ENCODE data around the gene TMX3. TPM values are rescaled to one million over a fixed set of nuclear protein-coding genes. Genes with fewer than 3 reads are reported as not detected.

TMX3 gene
- total RNA-seq, 1 donor from 2014 or later = 40.9 TPM

DNA sequence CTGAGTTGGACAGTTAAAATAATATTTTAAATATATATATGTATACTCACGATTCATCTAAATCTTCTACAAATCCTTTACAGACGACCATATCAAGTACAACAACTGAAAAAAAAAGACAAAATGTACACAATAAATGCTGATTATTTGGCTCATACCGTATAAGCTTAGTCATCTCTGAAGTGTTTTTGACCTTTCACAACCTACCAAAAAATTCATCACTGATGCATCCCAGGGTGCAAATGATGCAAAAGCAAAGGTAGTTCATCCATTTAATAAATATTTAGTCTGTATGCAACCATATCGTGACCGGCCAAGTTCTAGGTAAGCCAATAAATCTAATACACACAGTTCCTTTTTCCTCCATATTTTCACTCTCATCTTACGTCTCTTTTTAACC lies 1.1 kb downstream of the TMX3 start:
- Mint-ChIP-seq H3K9me3 (ENCODE audit: low read depth) (no peaks in the 10 kb centered on the region), H3K27me3 (no peaks in the 10 kb centered on the region), H3K4me3 (ENCODE audit: low read depth) (peak overlapping the region; percentile 90), H3K27ac (peak overlapping the region; percentile 84), H3K4me1 (ENCODE audit: low read depth) (peaks cover 15% of the 10 kb centered on the region), H3K36me3 (ENCODE audit: insufficient read depth) (peaks cover 5% of the 10 kb centered on the region)
- TF ChIP-seq, protein P1, sequence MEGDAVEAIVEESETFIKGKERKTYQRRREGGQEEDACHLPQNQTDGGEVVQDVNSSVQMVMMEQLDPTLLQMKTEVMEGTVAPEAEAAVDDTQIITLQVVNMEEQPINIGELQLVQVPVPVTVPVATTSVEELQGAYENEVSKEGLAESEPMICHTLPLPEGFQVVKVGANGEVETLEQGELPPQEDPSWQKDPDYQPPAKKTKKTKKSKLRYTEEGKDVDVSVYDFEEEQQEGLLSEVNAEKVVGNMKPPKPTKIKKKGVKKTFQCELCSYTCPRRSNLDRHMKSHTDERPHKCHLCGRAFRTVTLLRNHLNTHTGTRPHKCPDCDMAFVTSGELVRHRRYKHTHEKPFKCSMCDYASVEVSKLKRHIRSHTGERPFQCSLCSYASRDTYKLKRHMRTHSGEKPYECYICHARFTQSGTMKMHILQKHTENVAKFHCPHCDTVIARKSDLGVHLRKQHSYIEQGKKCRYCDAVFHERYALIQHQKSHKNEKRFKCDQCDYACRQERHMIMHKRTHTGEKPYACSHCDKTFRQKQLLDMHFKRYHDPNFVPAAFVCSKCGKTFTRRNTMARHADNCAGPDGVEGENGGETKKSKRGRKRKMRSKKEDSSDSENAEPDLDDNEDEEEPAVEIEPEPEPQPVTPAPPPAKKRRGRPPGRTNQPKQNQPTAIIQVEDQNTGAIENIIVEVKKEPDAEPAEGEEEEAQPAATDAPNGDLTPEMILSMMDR (IDR thresholded peaks at IDR 0.05; ENCODE audit: unreplicated experiment) = no peak
- DNase-seq (ENCODE audit: low spot score, unreplicated experiment) = no peak

DNA sequence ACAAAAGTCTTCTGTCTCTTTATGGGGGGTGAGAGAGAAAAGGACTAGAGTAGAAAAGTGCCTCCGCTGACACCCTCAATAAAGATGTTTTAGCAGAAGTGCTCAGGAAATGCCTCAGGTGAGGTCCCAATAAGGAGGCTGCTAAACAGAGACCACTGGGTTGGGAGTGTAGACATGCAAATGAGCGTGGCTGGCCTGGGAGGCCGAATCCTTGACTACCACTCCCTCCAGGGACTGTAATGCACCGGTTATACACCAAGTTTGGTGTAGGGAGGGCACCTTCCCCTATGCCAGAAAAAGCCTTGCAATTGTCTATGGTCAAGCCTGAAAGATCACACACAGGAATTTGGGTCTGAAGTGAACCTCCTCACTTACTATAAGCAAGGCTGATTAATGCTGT lies 1.8 kb downstream of the TMX3 start:
- H3K36me3 Mint-ChIP-seq (ENCODE audit: insufficient read depth) = peaks cover 9% of the 10 kb centered on the region

DNA sequence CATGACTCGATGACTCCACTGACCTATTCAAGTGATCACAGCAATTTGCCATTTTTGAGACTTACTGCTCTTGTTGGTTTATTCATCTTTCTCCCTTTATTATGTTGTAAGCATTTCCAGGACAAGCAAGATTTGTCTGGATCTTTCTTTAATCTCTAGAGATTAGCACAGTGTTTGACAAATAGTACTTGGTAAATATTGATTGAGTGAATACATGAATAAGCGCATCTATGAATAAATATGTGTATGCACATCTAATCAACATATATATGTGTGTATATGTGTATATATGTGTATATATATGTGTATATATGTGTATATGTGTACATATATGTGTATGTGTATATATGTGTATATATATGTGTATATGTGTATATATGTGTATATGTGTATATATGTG lies 7.3 kb downstream of the TMX3 start:
- no peak for DNase-seq (ENCODE audit: low spot score, unreplicated experiment)
- H3K36me3 Mint-ChIP-seq (ENCODE audit: insufficient read depth) = peaks cover 31% of the 10 kb centered on the region
- peaks cover 7% of the 10 kb centered on the region for H3K4me1 Mint-ChIP-seq (ENCODE audit: low read depth)
- H3K27ac Mint-ChIP-seq = no peak overlapping the region
- H3K4me3 Mint-ChIP-seq (ENCODE audit: low read depth) = no peak overlapping the region
- H3K9me3 Mint-ChIP-seq (ENCODE audit: low read depth) = no peaks in the 10 kb centered on the region
- TF ChIP-seq, protein P1 (IDR thresholded peaks at IDR 0.05; ENCODE audit: unreplicated experiment) = no peak
- H3K27me3 Mint-ChIP-seq = no peaks in the 10 kb centered on the region

More for the DNA sequence above, 1.8 kb downstream of the TMX3 start:
- TF ChIP-seq, protein P1 (IDR thresholded peaks at IDR 0.05; ENCODE audit: unreplicated experiment) = no peak
- Mint-ChIP-seq H3K27ac (no peak overlapping the region), H3K4me3 (ENCODE audit: low read depth) (peak overlapping the region; percentile 64), H3K27me3 (no peaks in the 10 kb centered on the region), H3K4me1 (ENCODE audit: low read depth) (peaks cover 15% of the 10 kb centered on the region), H3K9me3 (ENCODE audit: low read depth) (no peaks in the 10 kb centered on the region)
- no peak for DNase-seq (ENCODE audit: low spot score, unreplicated experiment)

DNA sequence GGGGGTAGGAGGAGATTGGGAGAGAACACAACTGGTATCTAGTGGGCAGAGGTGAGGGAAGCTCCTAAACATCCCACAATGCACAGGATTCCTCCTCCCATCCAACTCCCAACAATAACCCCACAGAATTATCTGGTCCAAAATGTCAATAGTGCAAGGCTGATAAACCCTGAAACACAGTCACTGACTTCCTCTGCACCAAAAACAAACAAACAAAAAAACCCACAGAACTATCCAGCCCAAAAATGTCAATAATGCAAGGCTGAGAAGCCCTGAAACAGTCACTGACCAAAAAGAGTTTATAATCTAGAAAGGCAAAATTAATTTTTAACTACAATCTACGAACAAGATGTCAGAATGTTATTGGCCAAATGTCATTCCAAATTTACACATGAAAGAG lies 9.8 kb downstream of the TMX3 start:
- Mint-ChIP-seq H3K36me3 (ENCODE audit: insufficient read depth) (peaks cover 32% of the 10 kb centered on the region), H3K27me3 (no peaks in the 10 kb centered on the region), H3K4me3 (ENCODE audit: low read depth) (no peak overlapping the region), H3K27ac (peak overlapping the region; percentile 22), H3K4me1 (ENCODE audit: low read depth) (peaks cover 7% of the 10 kb centered on the region), H3K9me3 (ENCODE audit: low read depth) (no peaks in the 10 kb centered on the region)
- TF ChIP-seq, protein P1 (IDR thresholded peaks at IDR 0.05; ENCODE audit: unreplicated experiment) = no peak
- DNase-seq (ENCODE audit: low spot score, unreplicated experiment) = no peak

DNA sequence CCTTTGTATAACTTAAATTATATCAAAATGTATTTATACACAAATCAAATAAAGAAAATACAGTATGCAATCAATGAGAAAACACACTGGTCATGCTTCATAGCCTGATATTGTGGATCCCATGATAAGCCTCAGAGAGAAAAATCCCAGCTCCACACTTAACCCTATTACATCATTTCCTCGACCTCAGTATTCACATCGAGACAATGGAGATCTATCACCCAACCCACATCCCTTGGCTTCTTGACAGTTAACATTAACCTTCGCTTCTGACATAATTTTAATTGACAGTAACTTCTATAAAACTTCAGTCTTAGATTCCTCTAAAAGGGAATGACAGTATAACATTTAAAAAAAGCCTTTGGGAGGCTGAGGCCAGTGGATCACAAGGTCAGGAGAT lies 11.6 kb downstream of the TMX3 start:
- Mint-ChIP-seq H3K27me3 (no peaks in the 10 kb centered on the region), H3K27ac (no peak overlapping the region), H3K9me3 (ENCODE audit: low read depth) (peaks cover 4% of the 10 kb centered on the region), H3K36me3 (ENCODE audit: insufficient read depth) (peaks cover 30% of the 10 kb centered on the region), H3K4me1 (ENCODE audit: low read depth) (peaks cover 7% of the 10 kb centered on the region), H3K4me3 (ENCODE audit: low read depth) (no peak overlapping the region)
- DNase-seq (ENCODE audit: low spot score, unreplicated experiment) = no peak
- TF ChIP-seq, protein P1 (IDR thresholded peaks at IDR 0.05; ENCODE audit: unreplicated experiment) = no peak
